H9 (cell line): ENCODE measurements around the gene VPS13C. TPM values are rescaled to one million over a fixed set of nuclear protein-coding genes. Genes with fewer than 3 reads are reported as not detected.

Experiments
- DNase-seq: peaks from one replicate; pipeline ENCODE4 v3.0.0-alpha.2; 2017
- H2AFZ ChIP-seq: one replicate; pipeline ENCODE4 v1.6.1; 2013; ENCODE audit warnings: mild to moderate bottlenecking, low read length, control low read depth, moderate library complexity
- H2AK5ac ChIP-seq: 2 replicates; pipeline ENCODE4 v1.6.1; 2013; ENCODE audit warnings: low read length, control low read depth, mixed read lengths; ENCODE audit not compliant: insufficient read length
- H2BK120ac ChIP-seq: one replicate; pipeline ENCODE4 v1.6.1; 2013; ENCODE audit warnings: low read depth, mild to moderate bottlenecking, low read length, control low read depth, inconsistent platforms; ENCODE audit not compliant: poor library complexity, severe bottlenecking
- H2BK12ac ChIP-seq: 2 replicates; pipeline ENCODE4 v1.6.1; 2013; ENCODE audit warnings: low read length, control low read depth, mixed read lengths, low read depth; ENCODE audit not compliant: insufficient read length
- H2BK15ac ChIP-seq: 2 replicates; pipeline ENCODE4 v1.6.1; 2013; ENCODE audit warnings: low read depth, low read length, control low read depth
- H2BK20ac ChIP-seq: one replicate; pipeline ENCODE4 v1.6.1; 2013; ENCODE audit warnings: low read depth, mild to moderate bottlenecking, low read length, control low read depth, inconsistent platforms; ENCODE audit not compliant: poor library complexity, severe bottlenecking
- H2BK5ac ChIP-seq: 2 replicates; pipeline ENCODE4 v1.6.1; 2013; ENCODE audit warnings: low read length, control low read depth, mixed read lengths; ENCODE audit not compliant: insufficient read length
- H3K14ac ChIP-seq: 2 replicates; pipeline ENCODE4 v1.6.1; 2013; ENCODE audit warnings: low read length, control low read depth; ENCODE audit not compliant: insufficient read depth
- H3K18ac ChIP-seq: 2 replicates; pipeline ENCODE4 v1.6.1; 2013; ENCODE audit warnings: low read depth, mild to moderate bottlenecking, mixed read lengths, low read length, control low read depth; ENCODE audit not compliant: insufficient read length
- H3K23ac ChIP-seq: 2 replicates; pipeline ENCODE4 v1.6.1; 2013; ENCODE audit warnings: low read length, control low read depth, mixed read lengths, low read depth; ENCODE audit not compliant: insufficient read length
- H3K23me2 ChIP-seq: 2 replicates; pipeline ENCODE4 v1.6.1; 2013; ENCODE audit warnings: low read depth, mild to moderate bottlenecking, mixed read lengths, low read length, control low read depth; ENCODE audit not compliant: insufficient read length, poor library complexity, severe bottlenecking
- H3K27ac ChIP-seq: 2 replicates; pipeline ENCODE4 v1.5.1; 2013; ENCODE audit warnings: low read length, control low read depth, mixed read lengths, low read depth; ENCODE audit not compliant: insufficient read length
- H3K27me3 ChIP-seq: 2 replicates; pipeline ENCODE4 v1.6.1; 2013; ENCODE audit warnings: low read length, control low read depth, inconsistent platforms; ENCODE audit not compliant: insufficient read depth
- H3K4ac ChIP-seq: 2 replicates; pipeline ENCODE4 v1.6.1; 2013; ENCODE audit warnings: low read depth, mild to moderate bottlenecking, control low read depth, inconsistent platforms, low read length, moderate library complexity
- H3K4me1 ChIP-seq: 2 replicates; pipeline ENCODE4 v1.6.1; 2013; ENCODE audit warnings: low read length, control low read depth, inconsistent platforms; ENCODE audit not compliant: insufficient read depth
- H3K4me2 ChIP-seq: 2 replicates; pipeline ENCODE4 v1.6.1; 2013; ENCODE audit warnings: low read length, control low read depth, mixed read lengths; ENCODE audit not compliant: insufficient read length, insufficient read depth
- H3K56ac ChIP-seq: 2 replicates; pipeline ENCODE4 v1.6.1; 2013; ENCODE audit warnings: low read depth, mild to moderate bottlenecking, mixed read lengths, low read length, control low read depth; ENCODE audit not compliant: insufficient read length
- H3K79me1 ChIP-seq: 2 replicates; pipeline ENCODE4 v1.6.1; 2013; ENCODE audit warnings: low read depth, mild to moderate bottlenecking, moderate library complexity, low read length, control low read depth, inconsistent platforms; ENCODE audit not compliant: insufficient read depth, poor library complexity, severe bottlenecking
- H3K79me2 ChIP-seq: 2 replicates; pipeline ENCODE4 v1.6.1; 2013; ENCODE audit warnings: low read length, control low read depth, inconsistent platforms; ENCODE audit not compliant: insufficient read depth
- H3K9ac ChIP-seq: 2 replicates; pipeline ENCODE4 v1.6.1; 2013; ENCODE audit warnings: low read length, control low read depth, mixed read lengths; ENCODE audit not compliant: insufficient read length; ENCODE audit errors: extremely low read depth
- H3K9me3 ChIP-seq: one replicate; pipeline ENCODE4 v1.6.1; 2013; ENCODE audit warnings: low read depth, low read length, inconsistent platforms; ENCODE audit not compliant: control insufficient read depth
- H3T11ph ChIP-seq: one replicate; pipeline ENCODE4 v1.6.1; 2013; ENCODE audit warnings: mild to moderate bottlenecking, low read length, control low read depth, inconsistent platforms
- H4K20me1 ChIP-seq: one replicate; pipeline ENCODE4 v1.6.1; 2013; ENCODE audit not compliant: control insufficient read depth, insufficient read length, insufficient read depth
- H4K5ac ChIP-seq: 2 replicates; pipeline ENCODE4 v1.6.1; 2013; ENCODE audit warnings: low read depth, mild to moderate bottlenecking, mixed read lengths, low read length, control low read depth; ENCODE audit not compliant: insufficient read length
- H4K8ac ChIP-seq: replicated peaks from 2 replicates; pipeline ENCODE4 v1.6.1; 2013; ENCODE audit warnings: low read length, control low read depth, mixed read lengths, low read depth; ENCODE audit not compliant: insufficient read length
- H4K91ac ChIP-seq: 2 replicates; pipeline ENCODE4 v1.6.1; 2013; ENCODE audit warnings: low read depth, mild to moderate bottlenecking, moderate library complexity, mixed read lengths, low read length, control low read depth; ENCODE audit not compliant: insufficient read length
- H3K27ac Mint-ChIP-seq, 3 experiments: 2 replicates in 2 of 3; 3 replicates in 1 of 3; pipeline ENCODE4 v1.8.0; 2020 to 2021; ENCODE audit warnings: mixed read lengths in 3 of 3, mild to moderate bottlenecking in 1 of 3, moderate library complexity in 1 of 3
- H3K27me3 Mint-ChIP-seq: 2 replicates; pipeline ENCODE4 v1.8.0; 2021; ENCODE audit warnings: low read depth, mild to moderate bottlenecking, moderate library complexity, mixed read lengths
- H3K36me3 Mint-ChIP-seq, 3 experiments: 2 replicates in 2 of 3; 3 replicates in 1 of 3; pipeline ENCODE4 v1.8.0; 2020 to 2021; ENCODE audit warnings: low read depth in 3 of 3, mixed read lengths in 3 of 3; ENCODE audit not compliant: insufficient read depth in 1 of 3
- H3K4me1 Mint-ChIP-seq, 2 experiments: 2 replicates each; pipeline ENCODE4 v1.8.0; 2020; ENCODE audit warnings: mixed read lengths in 2 of 2
- H3K4me3 Mint-ChIP-seq, 2 experiments: 2 replicates in 1 of 2; 3 replicates in 1 of 2; pipeline ENCODE4 v1.8.0; 2020 to 2021; ENCODE audit warnings: mild to moderate bottlenecking in 2 of 2, mixed read lengths in 2 of 2, moderate library complexity in 1 of 2
- H3K9me3 Mint-ChIP-seq, 2 experiments: 2 replicates in 1 of 2; 3 replicates in 1 of 2; pipeline ENCODE4 v1.8.0; 2020; ENCODE audit warnings: mild to moderate bottlenecking in 2 of 2, mixed read lengths in 2 of 2, moderate library complexity in 1 of 2
- WGBS: extraction: QIAGEN DNeasy Blood & Tissue Kit; methylation state at CpG from one replicate; pipeline ENCODE4 v1.1.7; 2013; ENCODE audit warnings: missing lambda C conversion rate, low lambda C conversion rate, mixed read lengths; ENCODE audit not compliant: insufficient read length; ENCODE audit errors: extremely low coverage; 5-methylcytosine and 5-hydroxymethylcytosine counted together
- total RNA-seq: library from RNA; stranded (reverse); gene quantifications from 2 replicates; pipeline ENCODE4 v1.2.1, GENCODE V29; 2021
- TF ChIP-seq, protein P1 (sequence below): fragments of 200-600 bp; sonication (generic); conservative IDR thresholded peaks from 3 replicates; pipeline ENCODE4 v1.8.0; 2021; ENCODE audit warnings: antibody characterized with exemption, mild to moderate bottlenecking

Gene VPS13C
- total RNA-seq, 1 experiment from 2014 or later: 14.2 TPM

DNA sequence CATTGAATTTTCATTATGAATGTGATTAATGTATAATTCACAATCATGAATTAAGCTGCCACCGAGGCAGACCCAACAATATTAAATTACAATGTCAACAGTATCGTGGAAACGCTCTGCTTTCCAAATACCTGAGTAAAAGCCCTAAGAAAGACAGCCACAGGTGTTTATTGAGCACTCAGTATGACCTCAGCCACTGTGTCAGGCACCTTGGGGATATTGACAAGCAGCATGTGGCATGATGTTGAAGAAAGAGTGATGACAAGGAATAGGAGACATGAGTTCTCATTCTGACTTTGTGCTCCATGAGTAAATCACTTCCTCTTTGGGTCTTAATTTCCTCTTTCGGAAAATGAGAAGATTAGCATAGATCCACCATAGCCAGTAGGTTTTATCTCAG lies 19.3 kb upstream of the VPS13C start:
- H3K4me1 ChIP-seq: no peaks in the 10 kb centered on the region
- H4K8ac ChIP-seq: no peak overlapping the region
- no peak overlapping the region for H2BK12ac ChIP-seq
- Mint-ChIP-seq H3K4me3 (no peak overlapping the region), H3K27ac (no peak overlapping the region), H3K36me3 (peaks cover 4 to 7% (median 5%) of the 10 kb centered on the region in 3 experiments; a peak in 5 of 7 replicates), H3K4me1 (peaks cover 0 to 12% of the 10 kb centered on the region in 2 experiments), H3K27me3 (no peaks in the 10 kb centered on the region; the same call in 1 of the 2 replicates), H3K9me3 (peaks cover 7 to 10% of the 10 kb centered on the region in 2 experiments)
- H3K27ac ChIP-seq: no peak overlapping the region
- H3K14ac ChIP-seq: no peak overlapping the region
- no peak overlapping the region for H2BK20ac ChIP-seq
- H3K79me1 ChIP-seq: no peaks in the 10 kb centered on the region
- H2BK15ac ChIP-seq: no peak overlapping the region
- no peak overlapping the region for H2BK5ac ChIP-seq
- H4K5ac ChIP-seq: no peak overlapping the region
- no peak overlapping the region for H3K4ac ChIP-seq
- no peaks in the 10 kb centered on the region for H3K9me3 ChIP-seq
- no CpG with 5 or more reads among the region's 4 CpGs for WGBS
- H4K20me1 ChIP-seq: no peaks in the 10 kb centered on the region
- DNase-seq: no peak
- no peak overlapping the region for H4K91ac ChIP-seq
- no peaks in the 10 kb centered on the region for H3K27me3 ChIP-seq
- no peak overlapping the region for H3K4me2 ChIP-seq
- H2BK120ac ChIP-seq: no peak overlapping the region
- H3T11ph ChIP-seq: no peak overlapping the region
- H3K23me2 ChIP-seq: no peaks in the 10 kb centered on the region
- H3K9ac ChIP-seq: no peak overlapping the region
- no peak overlapping the region for H2AFZ ChIP-seq
- TF ChIP-seq, protein P1, sequence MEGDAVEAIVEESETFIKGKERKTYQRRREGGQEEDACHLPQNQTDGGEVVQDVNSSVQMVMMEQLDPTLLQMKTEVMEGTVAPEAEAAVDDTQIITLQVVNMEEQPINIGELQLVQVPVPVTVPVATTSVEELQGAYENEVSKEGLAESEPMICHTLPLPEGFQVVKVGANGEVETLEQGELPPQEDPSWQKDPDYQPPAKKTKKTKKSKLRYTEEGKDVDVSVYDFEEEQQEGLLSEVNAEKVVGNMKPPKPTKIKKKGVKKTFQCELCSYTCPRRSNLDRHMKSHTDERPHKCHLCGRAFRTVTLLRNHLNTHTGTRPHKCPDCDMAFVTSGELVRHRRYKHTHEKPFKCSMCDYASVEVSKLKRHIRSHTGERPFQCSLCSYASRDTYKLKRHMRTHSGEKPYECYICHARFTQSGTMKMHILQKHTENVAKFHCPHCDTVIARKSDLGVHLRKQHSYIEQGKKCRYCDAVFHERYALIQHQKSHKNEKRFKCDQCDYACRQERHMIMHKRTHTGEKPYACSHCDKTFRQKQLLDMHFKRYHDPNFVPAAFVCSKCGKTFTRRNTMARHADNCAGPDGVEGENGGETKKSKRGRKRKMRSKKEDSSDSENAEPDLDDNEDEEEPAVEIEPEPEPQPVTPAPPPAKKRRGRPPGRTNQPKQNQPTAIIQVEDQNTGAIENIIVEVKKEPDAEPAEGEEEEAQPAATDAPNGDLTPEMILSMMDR: no peak
- H3K23ac ChIP-seq: no peak overlapping the region
- no peak overlapping the region for H2AK5ac ChIP-seq
- no peak overlapping the region for H3K18ac ChIP-seq
- no peaks in the 10 kb centered on the region for H3K79me2 ChIP-seq
- no peak overlapping the region for H3K56ac ChIP-seq
